ENCODE measurements around the gene EHBP1.
"Not testable (repeated sequence)": the region's sequence is repeated elsewhere in the genome, so short reads cannot be mapped to it uniquely, and the experiment has no call there.

The EHBP1 gene

DNA sequence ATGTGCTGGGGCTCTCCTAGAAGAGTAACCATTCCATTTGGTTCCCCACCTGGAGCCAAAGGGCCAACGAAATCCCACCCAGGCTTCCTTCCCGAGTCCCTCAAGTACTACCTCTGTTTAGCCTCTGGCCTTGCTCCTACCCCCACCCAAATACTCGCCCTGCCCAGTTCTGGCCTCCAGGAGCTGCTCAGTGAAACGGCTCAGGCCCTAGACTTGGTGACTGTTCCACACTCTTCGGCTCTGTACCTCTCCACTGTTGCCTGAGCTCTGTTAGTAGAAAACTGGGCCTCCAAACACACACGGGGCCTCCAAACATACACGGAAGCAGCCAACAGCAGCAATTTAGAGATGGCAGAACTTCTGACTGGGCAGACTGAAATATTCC is 349.3 kb downstream of the EHBP1 start:
- DNase-seq: no peak

- no peak for DNase-seq
Measured at GRCh38 chr2:63055226-63056106, 350.0 kb downstream of the EHBP1 start.

GRCh38 chr2:63056107-63057050 is 350.9 kb downstream of the EHBP1 start:
- no peak for DNase-seq

DNA sequence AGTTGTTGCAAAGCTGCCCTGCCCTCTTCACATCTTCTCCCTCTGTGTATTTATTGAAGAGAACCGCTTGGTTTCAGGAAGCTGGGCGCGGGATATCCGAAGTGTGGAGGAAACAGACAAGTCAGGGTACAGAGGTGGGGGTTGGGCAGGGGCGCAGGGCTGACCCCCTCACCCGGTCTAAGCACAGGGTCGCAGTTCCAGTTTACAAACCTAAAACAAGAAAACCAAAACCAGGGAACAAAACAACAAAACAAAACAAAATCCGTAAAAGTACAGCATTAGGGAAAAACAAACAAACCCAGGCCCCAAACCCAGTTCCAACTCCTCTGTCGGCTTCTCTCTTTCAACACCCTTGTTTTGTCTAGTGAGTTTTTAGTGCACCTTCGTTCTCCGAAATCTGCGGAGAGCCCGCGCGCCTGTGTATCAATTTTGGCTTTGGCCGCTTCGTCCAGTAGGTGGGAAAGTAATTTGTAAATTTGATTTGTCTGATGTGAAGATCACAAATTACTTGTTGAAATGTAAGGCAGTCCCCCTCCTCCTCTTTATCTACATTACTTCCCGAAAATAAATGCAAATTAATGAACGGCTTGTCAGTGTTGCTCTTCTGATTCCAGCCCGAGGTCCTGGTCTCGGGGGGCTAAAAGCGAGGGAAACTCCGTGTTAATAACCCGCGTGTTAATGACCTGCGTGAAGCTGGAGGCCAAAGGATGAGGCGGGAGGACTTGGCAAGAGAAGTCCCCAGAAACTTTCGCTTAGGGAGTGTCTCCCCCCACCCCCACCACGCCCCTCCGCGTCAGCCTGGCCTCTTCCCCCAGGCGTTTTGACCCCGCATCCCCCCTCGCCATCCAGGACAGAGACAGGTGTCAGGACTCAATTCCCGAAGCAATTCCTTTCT is 352.0 kb downstream of the EHBP1 start:
- DNase-seq: no peak

- DNase-seq: no peak
Measured at GRCh38 chr2:63058144-63058920, 352.8 kb downstream of the EHBP1 start.

- DNase-seq: no peak
Measured at GRCh38 chr2:63058921-63059792, 353.6 kb downstream of the EHBP1 start.

- DNase-seq: no peak
Measured at GRCh38 chr2:63059793-63060471, 354.4 kb downstream of the EHBP1 start.

- DNase-seq: no peak
Measured at GRCh38 chr2:63060472-63060991, 355.0 kb downstream of the EHBP1 start.

DNA sequence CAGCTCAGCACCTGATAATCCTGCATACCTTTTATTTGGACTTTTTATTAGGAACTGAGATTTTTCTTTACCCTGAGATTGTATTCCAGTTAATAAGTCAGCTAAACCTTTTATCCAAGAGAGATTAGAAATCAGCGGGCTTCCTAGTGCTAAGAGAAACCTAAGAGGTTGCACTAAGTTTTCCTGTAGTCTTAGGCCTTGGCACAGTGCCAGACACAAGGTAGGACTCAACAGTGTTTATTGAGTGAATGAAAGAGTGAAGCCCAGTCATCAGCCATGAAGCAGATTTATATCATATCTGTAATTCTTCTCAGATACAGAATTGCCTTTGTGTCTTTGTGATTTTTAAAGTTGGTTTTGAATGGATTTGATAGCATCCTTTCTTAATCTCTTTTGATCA is 358.7 kb downstream of the EHBP1 start:
- DNase-seq: no peak

GRCh38 chr2:63064661-63065060 is 359.1 kb downstream of the EHBP1 start:
- no peak for DNase-seq

- no peak for DNase-seq
Measured at GRCh38 chr2:63066265-63066664, 360.8 kb downstream of the EHBP1 start.

DNA sequence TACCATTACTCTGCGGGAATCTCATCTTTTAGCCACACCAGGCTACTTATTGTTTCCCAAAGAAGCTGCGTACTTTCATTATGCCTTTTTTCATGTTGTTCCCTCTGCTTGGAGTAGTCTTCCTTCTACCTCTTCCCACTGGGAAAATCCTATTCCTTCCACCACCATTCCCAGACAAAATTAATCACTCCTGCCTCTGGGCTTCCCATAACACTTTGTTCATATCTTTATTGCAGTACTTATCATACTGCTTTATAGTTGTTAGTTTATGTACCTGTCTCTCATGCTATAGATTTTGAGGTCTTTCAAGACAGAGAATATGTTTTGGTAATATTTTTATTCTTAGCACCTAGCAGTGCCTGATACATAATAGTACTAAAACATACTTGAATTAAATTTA is 361.3 kb downstream of the EHBP1 start:
- DNase-seq: no peak

DNA sequence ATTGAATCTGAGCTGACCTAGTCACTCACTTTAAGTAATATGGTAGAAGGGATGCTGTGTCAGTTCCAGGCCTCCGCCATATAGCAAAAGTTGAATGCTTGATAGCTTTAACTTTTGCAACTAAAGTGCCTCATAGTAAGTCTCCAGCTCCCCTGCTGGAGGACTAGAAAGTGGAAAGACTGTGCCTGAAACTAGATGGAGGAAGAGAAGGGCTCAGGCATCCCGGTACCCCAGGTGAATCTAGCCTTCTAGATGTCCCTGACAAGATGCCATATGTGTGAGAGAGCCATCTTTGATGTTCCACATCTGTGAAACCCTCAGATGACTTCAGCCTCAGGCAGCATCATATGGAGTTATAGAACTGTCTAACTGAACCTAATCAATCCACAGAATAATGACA is 366.2 kb downstream of the EHBP1 start:
- no peak for DNase-seq

- no peak for DNase-seq
Measured at GRCh38 chr2:63073994-63074393, 368.5 kb downstream of the EHBP1 start.

- DNase-seq: not testable (repeated sequence)
Measured at GRCh38 chr2:63074399-63074798, 368.9 kb downstream of the EHBP1 start.

GRCh38 chr2:63078852-63079606 is 373.5 kb downstream of the EHBP1 start:
- DNase-seq: no peak

GRCh38 chr2:63081404-63081803 is 375.9 kb downstream of the EHBP1 start:
- DNase-seq: no peak

- DNase-seq: no peak
Measured at GRCh38 chr2:63086687-63087086, 381.2 kb downstream of the EHBP1 start.

DNA sequence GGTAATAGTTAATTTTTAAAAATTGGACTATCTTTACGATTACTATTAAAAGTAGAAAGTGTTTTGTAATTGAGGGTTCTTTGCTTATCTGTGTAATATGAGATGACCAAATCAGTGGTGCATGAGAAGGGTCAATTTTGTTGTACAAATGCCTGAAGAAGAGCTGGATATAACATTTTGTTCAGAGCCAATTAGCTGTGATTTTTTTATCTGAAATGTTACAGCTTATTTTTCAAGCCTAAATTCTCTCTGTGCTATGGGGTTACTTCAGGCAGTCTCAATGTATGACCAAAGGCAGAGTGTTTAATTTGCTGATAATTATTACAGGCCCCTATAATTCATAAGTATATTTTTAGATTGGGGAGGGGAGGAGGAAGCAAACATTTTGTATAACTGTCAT is 386.9 kb downstream of the EHBP1 start:
- no peak for DNase-seq

Data from T1000 (cell line).